Skin epidermis (tissue), 12 donors: ENCODE results near the gene CBX4.
"Not testable (repeated sequence)": the region's sequence is repeated elsewhere in the genome, so short reads cannot be mapped to it uniquely, and the experiment has no call there.

Source experiments
- H3K27ac ChIP-seq, 21 experiments: fragments of 200-600 bp; sonication (generic) in 11 of 21; one replicate each; pipeline ENCODE4 v1.5.0; 2020; ENCODE audit warnings: mild to moderate bottlenecking in 3 of 21, inconsistent platforms in 2 of 21, moderate library complexity in 2 of 21
- H3K4me3 ChIP-seq, 7 experiments: fragments of 200-600 bp; sonication (generic) in 2 of 7; one replicate each; pipeline ENCODE4 v1.5.0; 2020; ENCODE audit warnings: inconsistent platforms in 2 of 7, mild to moderate bottlenecking in 2 of 7, moderate library complexity in 1 of 7

CBX4 gene

GRCh38 chr17:79861413-79862216 lies 22.4 kb upstream of the CBX4 start:
- no peak overlapping the region for H3K4me3 ChIP-seq

GRCh38 chr17:79859676-79860615 lies 20.7 kb upstream of the CBX4 start:
- Histone ChIP-seq H3K27ac (no peak overlapping the region), H3K4me3 (no peak overlapping the region)

More at GRCh38 chr17:79861413-79862216, 22.4 kb upstream of the CBX4 start:
- H3K27ac ChIP-seq = no peak overlapping the region

DNA sequence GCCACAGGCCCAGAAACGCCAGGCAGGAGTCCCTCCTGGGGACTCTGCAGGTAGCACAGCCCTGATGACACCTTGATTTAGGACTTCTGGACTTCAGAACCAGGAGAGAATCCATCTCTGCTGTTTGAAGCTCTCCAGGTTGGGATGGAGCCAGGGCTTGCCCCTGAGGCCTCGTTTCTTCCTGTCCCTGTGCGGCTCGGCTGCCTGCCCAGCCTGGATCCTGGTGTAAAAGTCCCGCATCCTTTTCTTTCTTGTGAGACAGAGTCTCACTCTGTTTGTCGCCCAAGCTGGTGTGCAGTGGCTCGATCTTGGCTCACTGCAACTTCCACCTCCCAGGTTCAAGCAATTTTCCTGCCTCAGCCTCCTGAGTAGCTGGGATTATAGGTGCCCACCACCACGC lies 17.9 kb upstream of the CBX4 start:
- H3K4me3 ChIP-seq = no peak overlapping the region
- H3K27ac ChIP-seq = no peak overlapping the region

DNA sequence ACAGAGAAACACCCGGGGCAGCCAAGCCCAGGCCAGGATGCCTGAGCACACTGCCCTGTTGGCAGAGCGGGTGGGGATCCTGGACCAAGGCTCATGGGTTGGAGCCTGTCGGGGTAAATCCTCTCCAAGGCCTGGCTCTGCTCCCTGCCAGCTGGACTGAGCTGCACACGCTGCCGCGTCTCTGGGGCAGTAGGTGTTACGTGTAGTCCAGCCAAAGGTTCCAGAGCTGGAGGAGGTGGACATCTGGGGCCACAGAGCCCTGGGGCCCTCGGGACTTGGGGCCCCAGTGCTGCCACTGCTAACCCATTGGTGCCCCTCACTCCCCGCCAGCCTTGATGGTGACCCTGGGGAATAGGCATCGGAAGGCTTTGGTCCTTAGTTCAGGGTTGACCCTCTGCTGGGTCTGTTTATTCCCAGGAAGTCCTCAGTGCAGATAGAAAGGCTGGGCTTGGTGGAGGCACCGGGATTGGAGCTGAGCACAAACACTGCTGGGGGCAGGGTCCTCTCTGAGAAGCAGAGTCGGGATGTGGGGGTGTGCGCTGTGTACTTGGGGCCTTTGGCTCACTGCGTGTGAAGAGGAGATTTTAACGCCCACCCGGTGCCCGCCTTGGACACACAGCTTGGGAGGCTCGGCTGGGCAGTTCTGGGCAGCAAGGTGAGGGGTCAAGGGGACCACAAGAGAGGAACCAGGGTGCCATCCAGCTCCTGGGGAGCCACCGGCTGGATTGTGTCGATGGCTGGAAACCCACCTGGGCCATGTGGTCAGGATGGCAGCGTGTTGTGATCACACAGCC lies 16.3 kb upstream of the CBX4 start:
- Histone ChIP-seq H3K4me3 (no peak overlapping the region), H3K27ac (no peak overlapping the region)

GRCh38 chr17:79854080-79855060 lies 15.1 kb upstream of the CBX4 start:
- Histone ChIP-seq H3K4me3 (no peak overlapping the region), H3K27ac (no peak overlapping the region)

- not testable (repeated sequence) for H3K4me3 ChIP-seq
- H3K27ac ChIP-seq = peak overlapping the region in 5 of 21 experiments; percentile 4 to 71 (median 65)
Observed at GRCh38 chr17:79853168-79853567, 13.9 kb upstream of the CBX4 start.

- Histone ChIP-seq H3K27ac (peak overlapping the region in 9 of 21 experiments; percentile 4 to 71 (median 46)), H3K4me3 (peak overlapping the region in 3 of 7 experiments; percentile 2 to 26 (median 4))
Observed at GRCh38 chr17:79852748-79853147, 13.5 kb upstream of the CBX4 start.

DNA sequence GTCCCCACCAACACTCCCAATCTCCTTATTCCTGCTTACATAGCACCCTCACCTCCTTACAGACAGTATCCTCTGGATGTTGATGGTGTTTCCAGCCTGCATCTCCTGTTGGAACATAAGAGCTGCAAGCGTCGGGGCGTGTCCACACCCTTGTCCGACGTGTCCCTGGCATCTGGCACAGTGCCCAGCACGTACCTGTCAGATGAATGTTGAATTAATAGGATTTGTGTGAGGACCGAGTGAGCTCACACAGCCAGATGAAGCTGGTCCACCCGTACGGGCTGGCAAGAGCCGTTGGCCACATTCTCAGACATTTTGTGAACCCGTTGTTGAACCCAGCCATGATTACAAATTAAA lies 12.2 kb upstream of the CBX4 start:
- Histone ChIP-seq H3K27ac (peak overlapping the region in 2 of 21 experiments; percentile 16 to 51), H3K4me3 (no peak overlapping the region)

DNA sequence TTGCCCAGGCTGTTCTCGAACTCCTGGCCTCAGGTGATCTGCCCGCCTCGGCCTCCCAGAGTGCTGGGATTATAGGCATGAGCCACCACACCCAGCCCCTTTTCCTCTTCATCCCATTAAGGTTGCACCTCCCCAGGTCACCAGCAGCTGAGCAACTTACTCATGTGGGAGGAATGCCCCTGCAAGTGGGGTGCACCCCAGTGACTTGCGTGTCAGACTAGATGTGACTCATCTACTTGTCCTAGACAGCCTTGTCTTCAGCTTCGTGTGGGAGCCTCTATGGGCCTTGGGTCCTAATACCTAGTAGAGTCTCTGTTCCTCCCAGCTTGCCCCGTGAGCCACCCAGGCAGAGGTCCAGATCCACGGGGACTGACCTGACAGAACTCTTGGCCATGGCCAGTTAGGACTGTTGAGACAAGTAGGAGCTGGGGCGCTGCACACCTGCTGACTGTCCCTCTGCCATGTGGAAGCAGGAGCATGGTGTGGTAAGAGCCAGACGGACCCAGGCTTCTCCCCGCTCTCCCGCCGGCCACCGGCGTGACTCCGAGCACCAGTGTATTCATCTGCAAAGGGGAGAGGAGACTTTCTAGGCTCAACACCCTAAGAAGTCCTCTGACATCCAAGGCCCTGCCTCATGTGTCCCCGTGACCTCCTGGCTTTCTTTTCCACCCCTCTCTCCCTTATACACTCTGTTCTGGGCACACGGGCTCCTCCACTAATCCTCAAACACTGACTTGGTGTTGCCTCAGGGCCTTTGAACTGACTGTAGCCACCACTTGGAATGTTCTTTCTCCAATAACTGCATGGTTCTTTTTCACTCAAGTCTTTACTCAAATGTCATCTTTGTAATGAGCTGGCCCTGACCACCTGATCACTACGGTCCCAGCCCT lies 11.6 kb upstream of the CBX4 start:
- Histone ChIP-seq H3K27ac (peak overlapping the region in 2 of 21 experiments; percentile 16 to 51), H3K4me3 (no peak overlapping the region)

- Histone ChIP-seq H3K4me3 (no peak overlapping the region), H3K27ac (no peak overlapping the region)
Observed at GRCh38 chr17:79849953-79850352, 10.7 kb upstream of the CBX4 start.

DNA sequence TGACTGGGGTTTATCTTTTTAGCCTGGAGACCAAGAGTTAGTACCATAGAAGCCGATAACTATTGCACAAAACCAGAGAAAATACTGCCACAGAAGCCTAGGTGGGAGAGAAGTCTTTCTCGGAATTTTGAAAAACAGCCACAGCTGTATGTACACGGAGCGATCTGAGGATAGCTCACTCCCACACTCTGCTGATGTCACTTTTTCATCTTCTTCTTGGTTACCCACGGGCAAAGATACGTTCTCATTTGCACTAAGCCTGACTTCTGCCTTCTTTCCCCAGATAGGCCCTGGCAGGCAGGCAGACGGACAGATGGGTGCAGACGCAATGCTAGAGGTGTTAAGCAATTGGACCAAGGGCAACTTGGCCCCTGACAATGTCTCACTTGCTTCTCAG lies 9.1 kb upstream of the CBX4 start:
- Histone ChIP-seq H3K4me3 (no peak overlapping the region), H3K27ac (no peak overlapping the region)

GRCh38 chr17:79847698-79848369 lies 8.6 kb upstream of the CBX4 start:
- H3K4me3 ChIP-seq = no peak overlapping the region
- H3K27ac ChIP-seq = no peak overlapping the region

DNA sequence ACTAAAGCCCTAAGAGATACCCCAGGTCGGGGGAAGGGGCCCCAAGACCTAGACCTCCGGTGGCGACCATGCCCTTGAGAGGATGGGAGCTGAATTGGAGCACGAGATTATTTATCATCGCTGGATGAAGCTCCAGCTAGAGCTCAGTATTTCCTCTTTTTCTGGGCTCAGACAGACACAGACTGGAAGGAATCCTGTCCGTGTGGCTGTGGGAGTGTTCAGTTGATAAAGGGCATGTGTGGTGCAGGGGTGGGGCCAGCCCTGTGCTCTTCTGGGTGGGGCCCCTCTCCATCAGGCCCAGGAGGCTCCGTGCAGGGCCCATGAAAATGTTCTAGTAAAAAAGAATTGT lies 6.3 kb upstream of the CBX4 start:
- Histone ChIP-seq H3K4me3 (no peak overlapping the region), H3K27ac (peak overlapping the region in 14 of 21 experiments; percentile 14 to 87 (median 62))

- peak overlapping the region in 14 of 21 experiments; percentile 14 to 87 (median 62) for H3K27ac ChIP-seq
- peak overlapping the region in 3 of 7 experiments; percentile 24 to 51 (median 50) for H3K4me3 ChIP-seq
Observed at GRCh38 chr17:79844869-79845600, 5.8 kb upstream of the CBX4 start.

DNA sequence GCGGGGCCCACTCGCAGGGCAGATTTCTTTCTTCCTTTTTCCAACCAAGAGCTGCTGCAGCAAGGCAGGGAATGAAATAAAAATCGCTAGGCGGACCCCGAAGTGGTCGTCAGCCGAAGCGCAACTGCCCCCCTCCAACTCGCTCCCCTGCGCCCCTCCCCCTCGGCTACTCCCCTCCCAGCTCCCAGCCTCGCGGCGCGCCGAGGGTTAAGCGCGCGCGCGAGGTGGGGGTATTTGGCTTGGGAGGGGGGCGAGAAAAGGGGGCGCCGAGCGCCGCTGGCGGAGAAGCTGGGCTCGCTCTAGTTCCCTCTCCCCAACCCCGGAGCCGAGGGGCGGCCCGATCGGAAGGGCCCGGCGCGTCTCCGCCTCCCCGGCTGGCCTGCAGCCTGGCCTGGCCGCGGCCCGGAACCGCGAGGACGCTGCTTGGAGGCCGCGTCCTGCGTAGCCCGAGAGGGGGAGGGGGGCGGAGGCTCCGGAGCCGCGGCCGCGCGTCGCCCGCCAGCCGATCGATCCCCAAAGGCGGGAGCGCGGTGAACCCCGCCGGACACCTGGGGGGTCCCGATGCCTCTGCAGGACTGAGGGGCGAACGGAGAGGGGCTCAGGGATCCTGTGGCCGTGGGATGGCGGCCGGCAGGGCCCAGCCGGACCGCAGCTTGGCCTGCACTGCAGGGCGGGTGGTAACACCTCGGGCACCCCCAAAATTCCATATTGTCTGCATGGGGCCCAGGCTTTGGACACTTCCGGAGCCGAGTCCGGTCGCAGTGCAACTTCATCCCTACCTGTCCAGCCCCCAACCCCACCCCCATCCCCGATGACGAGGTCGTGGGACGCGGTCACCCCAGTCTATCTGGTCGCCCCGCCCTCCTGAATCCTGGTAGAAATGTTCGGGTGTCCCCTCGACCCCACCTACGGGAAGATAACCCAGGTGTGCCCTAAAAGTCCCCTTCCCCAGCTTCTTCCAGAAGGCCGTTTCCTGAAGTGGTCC lies 4.9 kb upstream of the CBX4 start:
- Histone ChIP-seq H3K27ac (peak overlapping the region in 19 of 21 experiments; percentile 4 to 87 (median 56)), H3K4me3 (peak overlapping the region; percentile 24 to 51 (median 41))
